ENCODE results near the gene TATDN2.

- TF ChIP-seq POU6F1 (CRISPR knock-in tag; IDR thresholded peaks at IDR 0.05; ENCODE audit: borderline replicate concordance, low read depth) = no peak
- no peak for TF ChIP-seq CSDC2 (CRISPR knock-in tag; IDR thresholded peaks at IDR 0.05)
- no peak for TF ChIP-seq TCF4 (CRISPR knock-in tag; IDR thresholded peaks at IDR 0.05; ENCODE audit: borderline replicate concordance)
- no peak for TF ChIP-seq ZNF70 (CRISPR knock-in tag; IDR thresholded peaks at IDR 0.05)
- no peak for TF ChIP-seq PATZ1 (CRISPR knock-in tag; IDR thresholded peaks at IDR 0.05; ENCODE audit: borderline replicate concordance)
- TF ChIP-seq ZFP3 (CRISPR knock-in tag; IDR thresholded peaks at IDR 0.05) = no peak
- no peak for TF ChIP-seq TOX (CRISPR knock-in tag; IDR thresholded peaks at IDR 0.05; ENCODE audit: borderline replicate concordance)
- no peak for TF ChIP-seq BACH2 (CRISPR knock-in tag; IDR thresholded peaks at IDR 0.05; ENCODE audit: borderline replicate concordance)
- no peak for TF ChIP-seq ZFP30 (CRISPR knock-in tag; IDR thresholded peaks at IDR 0.05)
- TF ChIP-seq ZNF8 (CRISPR knock-in tag; IDR thresholded peaks at IDR 0.05) = no peak
- TF ChIP-seq GLIS3 (CRISPR knock-in tag; IDR thresholded peaks at IDR 0.05) = no peak
- TF ChIP-seq ZC3H10 (CRISPR knock-in tag; IDR thresholded peaks at IDR 0.05) = no peak
Measured at GRCh38 chr3:10235551-10235950, 12.7 kb upstream of the TATDN2 start.

Data from SK-N-SH treated with all-trans-retinoic acid at 6 μM for 48 hours (cell line).